Thyroid gland (tissue), 4 donors: ENCODE data around the gene OR5W2.

ENCODE experiments used
- CTCF ChIP-seq, 6 experiments: fragments of 200-600 bp in 3 of 6; fragments of 450-650 bp in 3 of 6; sonication (generic) in 3 of 6; IDR thresholded peaks; one replicate each; pipeline ENCODE4 v1.5.1; 2016 to 2019; ENCODE audit warnings: antibody characterized with exemption in 6 of 6, mild to moderate bottlenecking in 2 of 6, inconsistent platforms in 1 of 6, moderate library complexity in 1 of 6
- POLR2A ChIP-seq, 2 donors: fragments of 450-650 bp; IDR thresholded peaks; one replicate each; pipeline ENCODE4 v1.6.1; 2017; ENCODE audit warnings: antibody characterized with exemption in 2 of 2, mild to moderate bottlenecking in 2 of 2, moderate library complexity in 1 of 2

- no peak for TF ChIP-seq CTCF (IDR thresholded peaks at IDR 0.05)
- no peak for TF ChIP-seq POLR2A (IDR thresholded peaks at IDR 0.05)
Observed at GRCh38 chr11:55936300-55936699, 21.9 kb upstream of the OR5W2 start, which contains the start of gene OR5I1.
